ENCODE measurements around the gene PDLIM1.
"Not testable (repeated sequence)": the region's sequence is repeated elsewhere in the genome, so short reads cannot be mapped to it uniquely, and the experiment has no call there.

PDLIM1 gene

DNA sequence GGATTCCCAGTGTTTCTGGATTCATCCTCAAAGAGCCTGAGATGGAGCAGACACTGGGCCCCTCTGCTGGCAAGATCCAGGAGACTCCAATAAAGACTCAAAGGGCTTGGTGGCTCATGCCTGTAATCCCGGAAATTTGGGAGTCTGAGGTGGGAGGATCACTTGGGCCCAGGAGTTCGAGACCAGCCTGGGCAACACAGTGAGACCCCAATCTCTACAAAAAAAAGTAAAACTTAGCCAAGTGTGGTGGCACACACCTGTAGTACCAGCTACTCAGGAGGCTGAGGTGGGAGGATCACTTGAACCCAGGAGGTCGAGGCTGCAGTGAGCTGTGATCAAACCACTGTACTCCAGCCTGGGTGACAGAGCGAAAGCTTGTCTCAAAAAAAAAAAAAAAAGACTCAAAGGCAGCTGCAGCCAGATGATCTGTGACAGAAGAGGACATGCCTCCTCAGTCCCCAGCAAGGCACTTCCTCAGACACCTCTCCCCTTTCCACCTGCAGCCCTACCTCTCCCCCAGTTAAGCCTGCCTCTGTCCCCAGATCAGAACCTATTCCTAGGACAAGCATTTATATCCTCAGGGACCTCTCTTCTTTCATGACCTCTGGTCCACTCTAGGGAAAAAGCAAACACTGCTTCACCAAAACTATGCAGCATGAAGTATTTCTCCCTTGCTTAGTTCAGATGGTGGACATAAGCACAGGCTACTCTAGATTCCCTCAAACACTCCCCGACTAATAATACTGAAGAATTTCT lies 27.9 kb downstream of the PDLIM1 start:
- no peak for DNase-seq

DNA sequence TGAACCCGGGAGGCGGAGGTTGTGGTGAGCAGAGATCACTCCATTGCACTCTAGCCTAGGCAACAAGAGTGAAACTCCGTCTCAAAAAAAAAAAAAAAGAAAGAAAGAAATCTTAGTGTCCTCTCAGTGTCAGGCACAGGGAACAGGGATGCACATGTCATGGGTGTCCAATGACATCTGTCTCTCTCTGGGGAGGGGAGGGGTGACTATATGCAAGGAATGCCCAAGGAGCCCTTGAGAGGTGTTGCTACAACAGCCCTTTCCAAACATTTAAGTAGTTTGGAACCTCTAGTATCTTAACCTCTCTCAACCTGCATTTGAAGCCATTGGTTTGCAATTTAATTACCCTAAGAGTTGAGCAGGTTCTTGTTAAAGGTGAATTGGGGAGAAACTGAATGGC lies 28.9 kb downstream of the PDLIM1 start:
- no peak for DNase-seq

DNA sequence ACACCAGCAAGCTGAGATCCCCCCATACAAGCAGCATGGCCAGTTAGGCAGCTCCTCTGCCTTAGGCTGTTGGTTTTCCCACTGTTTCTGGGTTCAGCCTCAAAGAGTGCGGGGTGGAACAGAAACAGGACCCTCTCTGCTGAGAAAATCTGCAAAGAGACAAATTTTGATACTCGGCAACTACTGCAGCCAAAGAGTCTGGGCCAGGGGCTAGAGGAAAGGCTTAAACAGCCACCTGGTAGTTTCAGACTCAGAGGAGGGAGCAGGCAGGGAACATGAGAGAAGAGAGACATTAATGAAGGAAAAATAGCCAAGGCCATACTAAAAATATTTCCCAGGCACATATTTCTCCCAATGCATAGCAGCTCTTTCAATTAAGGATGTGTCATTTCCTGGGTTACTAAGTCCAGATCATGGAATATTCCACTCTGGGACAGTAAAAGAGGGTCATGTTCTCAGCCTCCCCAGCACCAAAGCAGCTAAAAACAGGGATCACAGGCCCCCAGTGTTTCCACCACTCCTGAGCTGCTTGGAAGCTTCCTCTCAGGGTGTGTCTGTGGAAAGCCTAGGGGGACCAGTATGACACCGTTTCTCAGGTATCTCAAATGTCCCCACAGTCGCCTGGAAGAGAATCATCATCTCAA lies 29.8 kb downstream of the PDLIM1 start:
- DNase-seq = no peak

DNA sequence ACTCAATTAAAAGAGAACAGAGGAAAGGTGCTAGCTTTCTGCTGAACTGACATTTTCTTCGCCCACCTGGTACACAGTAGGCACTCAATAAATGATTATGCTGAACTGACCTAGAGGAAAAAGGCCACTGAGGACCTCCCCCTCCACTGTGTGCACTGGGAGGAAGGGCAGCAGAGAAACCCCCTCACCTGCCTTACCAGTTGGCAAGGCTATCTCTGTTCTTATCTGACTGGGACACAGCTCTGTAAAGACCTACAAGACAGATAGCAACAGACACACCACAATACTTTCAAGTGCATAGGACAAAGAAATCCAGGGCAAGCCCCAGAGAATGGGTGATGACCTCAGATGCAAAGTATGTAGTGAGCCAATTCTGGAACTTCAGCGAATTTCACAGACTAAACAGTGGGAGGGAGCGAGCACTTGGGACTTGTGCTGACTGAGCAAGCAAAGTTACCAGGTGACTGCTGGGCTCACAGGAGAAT lies 30.4 kb downstream of the PDLIM1 start:
- no peak for DNase-seq

DNA sequence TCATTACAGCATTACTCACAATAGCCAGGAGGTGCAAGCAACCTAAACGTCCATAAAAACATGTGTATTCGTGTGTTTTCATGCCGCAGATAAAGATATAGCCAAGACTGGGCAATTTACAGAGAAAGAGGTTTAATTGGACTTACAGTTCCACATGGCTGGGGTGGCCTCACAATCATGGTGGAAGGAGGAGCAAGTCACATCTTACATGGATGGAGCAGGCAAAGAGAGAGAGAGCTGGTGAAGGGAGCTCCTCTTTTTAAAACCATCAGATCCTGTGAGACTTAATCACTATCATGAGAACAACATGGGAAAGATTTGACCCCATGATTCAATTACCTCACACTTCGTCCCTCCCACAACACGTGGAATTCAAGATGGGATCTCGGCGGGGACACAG lies 33.0 kb downstream of the PDLIM1 start:
- no peak for DNase-seq

DNA sequence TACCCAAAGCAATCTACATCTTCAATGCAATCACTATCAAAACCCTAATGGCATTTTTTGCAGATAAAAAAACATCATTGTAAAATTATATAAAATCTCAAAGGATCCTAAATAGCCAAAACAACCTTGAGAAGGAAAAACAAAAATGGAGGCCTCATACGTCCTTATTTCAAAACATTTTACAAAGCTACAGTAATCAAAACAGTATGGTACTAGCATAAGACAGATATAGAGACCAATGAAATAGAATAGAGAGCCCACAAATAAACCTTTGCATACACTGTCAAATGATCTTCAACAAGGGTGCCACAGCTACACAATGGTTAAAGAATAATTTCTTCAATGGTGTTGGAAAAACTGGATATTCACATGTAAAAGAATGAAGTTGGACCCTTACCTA lies 34.5 kb downstream of the PDLIM1 start:
- no peak for DNase-seq

DNA sequence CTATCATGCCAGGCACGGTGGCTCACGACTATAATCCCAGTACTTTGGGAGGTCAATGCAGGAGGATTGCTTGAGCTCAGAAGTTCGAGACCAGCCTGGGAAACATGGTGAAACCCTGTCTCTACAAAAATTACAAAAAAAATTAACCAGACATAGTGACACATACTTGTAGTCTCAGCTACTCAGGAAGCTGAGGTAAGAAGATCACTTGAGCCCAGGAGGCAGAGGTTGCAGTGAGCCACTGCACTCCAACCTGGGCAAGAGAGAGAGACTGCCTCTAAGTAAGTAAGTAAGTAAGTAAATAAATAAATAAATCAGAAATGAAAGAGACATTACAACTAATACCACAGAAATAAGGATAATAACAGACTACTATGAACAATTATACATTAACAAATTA lies 36.2 kb downstream of the PDLIM1 start:
- no peak for DNase-seq

DNA sequence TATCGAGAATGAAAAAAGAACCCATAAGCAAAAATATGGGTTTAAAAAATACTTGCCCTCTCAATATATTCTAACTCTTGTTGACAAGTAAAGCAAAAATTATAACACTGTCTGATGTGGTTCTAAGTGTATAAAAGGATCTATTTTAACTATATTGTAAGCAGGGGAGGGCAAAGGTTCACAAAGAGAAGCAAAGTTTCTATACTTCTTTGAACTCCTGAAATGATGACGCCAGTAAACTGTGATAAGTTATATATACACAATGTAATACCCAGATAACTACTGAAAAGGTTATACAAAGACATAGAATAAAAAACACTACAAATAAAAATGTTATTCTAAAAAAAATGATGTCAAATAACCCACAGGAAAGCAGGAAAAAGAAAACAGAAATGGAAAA lies 37.1 kb downstream of the PDLIM1 start:
- no peak for DNase-seq

DNA sequence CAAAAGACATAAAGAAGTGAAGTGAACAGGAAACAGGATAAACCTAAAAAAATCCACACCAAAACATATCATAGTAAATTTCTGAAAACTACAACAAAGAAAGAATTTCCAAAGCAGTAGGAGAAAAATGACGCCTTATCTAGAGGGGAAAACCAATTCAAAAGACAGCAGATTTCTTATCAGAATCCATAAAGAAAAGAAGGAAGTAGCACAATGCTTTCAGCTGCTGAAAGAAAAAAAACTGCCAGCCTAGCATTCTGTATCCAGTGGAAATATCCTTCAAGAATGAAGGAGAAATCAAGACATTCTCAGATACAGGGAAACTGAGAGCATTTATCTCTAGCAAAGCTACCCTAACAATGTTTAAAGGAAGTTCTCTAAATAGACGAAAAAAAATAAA lies 37.8 kb downstream of the PDLIM1 start:
- no peak for DNase-seq

DNA sequence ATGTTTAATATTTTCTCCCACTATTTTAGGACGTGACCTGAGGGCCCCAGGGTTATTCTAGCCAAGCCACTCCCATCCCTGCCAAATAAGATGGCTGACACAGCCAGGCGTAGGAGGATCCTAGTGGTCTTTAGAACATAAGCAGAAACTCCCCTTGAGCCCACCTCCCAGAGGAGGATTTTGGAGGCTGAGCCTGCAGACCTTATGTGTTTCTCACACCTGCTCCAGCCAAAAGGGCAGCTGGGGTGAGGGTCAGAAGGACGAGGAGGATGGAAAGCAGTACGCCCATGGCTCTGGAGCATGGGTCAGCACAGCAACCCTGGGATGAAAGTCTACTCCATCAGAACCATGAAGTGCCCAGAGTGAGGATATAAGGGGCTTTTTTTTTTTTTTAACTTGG lies 39.9 kb downstream of the PDLIM1 start:
- DNase-seq = no peak

DNA sequence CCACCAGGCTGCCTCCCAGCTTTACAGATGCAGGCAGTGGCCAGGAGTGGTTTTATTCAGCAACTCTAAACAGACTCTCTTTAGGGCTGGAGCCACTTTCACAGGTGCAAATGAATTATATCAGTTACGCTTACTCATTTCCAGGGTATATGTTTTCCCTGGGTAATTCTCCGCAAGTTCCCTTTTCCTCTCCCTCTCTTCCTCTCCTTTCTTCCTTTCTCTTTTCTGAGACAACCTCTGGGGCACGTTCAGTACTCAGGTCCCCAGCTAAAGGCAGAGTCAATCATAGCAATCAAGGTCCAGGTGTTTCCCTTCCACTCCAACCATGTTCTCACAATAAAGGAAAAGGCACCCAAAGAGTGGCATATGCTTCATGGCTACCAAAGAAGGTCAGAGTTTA lies 41.3 kb downstream of the PDLIM1 start:
- DNase-seq = no peak

DNA sequence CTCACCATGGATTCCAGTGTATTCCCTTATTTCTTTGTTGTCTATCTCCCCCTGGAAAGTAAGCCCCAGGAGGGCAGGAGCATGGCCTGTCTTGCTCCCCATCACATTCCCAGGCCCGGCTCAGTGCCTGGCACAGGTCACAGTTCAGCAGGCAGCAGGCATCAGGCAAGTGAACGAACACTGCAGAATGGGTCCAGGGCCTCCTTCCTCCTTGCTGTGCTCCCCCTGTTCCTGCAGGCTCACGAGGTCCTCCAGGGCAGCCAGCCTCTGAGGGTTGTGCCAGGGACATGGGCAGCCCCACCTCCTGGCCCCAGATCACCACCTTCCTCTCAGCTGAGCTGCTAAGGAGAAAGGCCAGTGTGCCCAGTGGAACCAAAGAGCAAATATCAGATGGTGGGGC lies 41.8 kb downstream of the PDLIM1 start:
- no peak for DNase-seq

DNA sequence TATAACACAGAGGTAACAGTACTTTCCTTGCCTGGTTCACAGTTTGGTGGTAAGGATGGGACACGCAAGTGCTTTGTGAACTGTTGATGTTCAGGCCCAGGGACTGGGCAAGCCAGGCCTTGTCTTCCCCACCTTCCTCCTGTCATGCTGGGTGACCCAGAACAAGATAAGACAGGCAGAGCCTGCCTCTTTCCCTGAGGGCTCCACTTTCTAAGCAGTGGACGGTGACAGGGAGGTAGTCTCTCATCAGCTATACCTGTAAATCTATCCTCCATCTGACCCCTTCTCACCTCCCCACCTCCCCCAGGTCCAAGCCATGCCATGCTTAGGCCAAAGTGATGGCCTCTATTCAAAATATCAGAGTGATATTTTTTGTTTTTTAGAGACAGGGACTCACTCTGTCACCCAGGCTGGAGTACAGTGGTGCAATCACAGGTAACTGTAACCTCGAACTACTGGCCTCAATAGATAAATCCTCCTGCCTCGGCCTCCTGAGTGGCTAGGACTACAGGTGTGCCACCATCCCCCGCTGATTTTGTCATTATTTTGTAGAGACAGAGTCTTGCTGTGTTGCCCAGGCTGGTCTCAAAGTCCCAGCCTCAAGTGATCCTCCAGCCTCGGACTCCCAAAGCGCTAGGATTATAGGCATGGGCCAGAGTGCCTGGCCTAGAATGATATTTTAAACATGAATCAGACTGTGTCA lies 42.8 kb downstream of the PDLIM1 start:
- no peak for DNase-seq

DNA sequence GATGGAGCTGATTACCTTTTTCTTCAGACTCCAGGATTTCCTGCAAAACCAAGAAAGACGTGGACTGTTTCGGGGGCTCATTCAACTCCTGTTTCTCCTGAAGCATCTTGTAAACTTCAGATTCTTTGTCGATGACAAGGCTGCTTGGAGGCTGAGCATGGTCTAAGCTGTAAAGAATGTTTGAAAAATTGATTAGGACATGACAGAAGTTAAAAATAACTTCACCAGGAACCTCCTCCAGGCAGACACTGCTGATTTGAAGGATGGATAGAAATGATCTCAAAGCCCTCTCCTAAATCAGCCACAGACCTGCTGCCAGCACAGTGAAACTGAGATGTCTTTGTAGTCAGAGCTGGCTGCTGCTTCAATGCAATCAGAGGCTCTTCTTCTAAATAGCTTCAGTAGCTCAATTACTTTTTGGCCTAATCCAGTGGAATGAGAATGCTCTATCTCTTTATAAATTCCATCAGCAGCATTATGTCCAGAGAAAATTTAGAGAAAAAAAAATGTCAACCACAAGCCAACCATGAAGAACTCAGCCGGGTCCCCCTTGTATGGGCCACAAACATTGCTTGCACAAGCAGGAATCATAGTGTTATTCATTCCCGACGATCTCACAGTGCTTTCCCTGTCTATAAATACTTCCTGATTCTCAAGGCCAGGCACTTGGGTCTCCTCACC lies 43.5 kb downstream of the PDLIM1 start:
- no peak for DNase-seq

DNA sequence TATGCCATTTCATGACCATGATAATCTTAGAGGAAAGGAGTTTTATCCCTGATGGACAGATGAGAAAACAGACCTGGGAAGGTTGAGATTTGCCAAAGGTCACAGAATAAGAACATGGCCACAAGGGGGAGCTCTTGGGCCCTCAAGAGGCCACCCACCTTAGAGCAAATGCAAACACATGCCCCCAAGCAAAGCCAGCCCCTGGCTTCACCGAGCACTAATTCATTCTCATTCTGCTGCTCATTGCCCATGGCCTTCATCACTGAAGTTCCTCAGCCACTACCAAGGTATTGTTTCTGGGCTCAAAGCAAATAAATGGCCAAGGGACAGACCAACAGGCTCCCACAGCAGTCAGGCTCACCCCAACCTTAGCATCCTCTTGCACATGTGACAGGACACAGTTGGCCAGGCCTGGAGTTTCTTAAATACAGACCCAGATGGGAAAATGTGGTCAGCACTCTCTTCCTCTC lies 44.2 kb downstream of the PDLIM1 start:
- peak; percentile 51 for DNase-seq

DNA sequence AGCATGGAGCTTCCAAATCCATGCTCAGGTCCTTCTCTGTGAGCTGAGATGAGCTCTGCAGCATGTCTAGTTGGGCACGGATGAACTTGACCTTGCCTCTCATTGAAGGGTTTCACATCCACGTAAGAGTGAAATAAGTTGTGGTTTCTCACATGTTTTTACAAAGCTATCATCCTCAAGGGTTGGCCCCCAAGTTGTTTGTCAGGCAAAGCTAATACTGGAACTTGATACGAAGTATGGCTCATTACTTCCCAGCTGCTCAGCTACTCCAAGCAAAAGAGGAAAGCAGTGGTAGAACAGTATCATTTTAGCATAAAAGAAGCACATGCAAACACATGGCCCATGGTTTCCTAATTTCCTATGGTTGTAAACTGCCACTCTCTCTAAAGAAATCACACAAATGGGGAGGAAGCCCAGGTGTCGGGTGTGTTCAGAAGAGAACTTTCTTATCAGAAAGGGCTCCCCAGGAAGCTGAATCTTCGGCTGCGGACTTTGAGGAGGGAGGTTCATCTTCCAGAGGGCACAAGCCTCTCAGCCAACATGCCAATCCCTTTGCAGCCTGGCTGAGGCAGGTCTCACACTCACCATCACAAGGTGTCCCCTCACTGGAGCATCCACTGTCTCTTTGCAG lies 45.3 kb downstream of the PDLIM1 start:
- DNase-seq = no peak

DNA sequence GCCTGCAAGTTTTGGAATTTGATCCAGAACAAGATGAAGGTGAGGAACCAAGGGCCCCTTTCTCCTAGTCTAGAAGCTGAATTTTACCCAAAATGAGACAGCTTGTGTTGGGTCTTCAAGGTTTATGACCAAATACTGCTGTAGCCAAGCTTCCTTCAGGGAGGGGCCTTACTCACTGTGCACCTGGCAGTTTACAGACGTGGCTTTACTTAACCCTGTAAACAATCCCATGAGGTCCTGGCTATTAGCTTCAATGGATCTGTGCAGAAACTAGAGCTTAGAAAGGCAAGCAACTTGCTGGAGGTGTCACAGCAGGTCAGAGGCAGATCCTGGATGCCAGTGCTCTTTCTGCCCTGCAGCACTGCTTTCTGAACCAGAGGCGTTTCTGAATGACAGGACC lies 46.7 kb downstream of the PDLIM1 start:
- DNase-seq = no peak

DNA sequence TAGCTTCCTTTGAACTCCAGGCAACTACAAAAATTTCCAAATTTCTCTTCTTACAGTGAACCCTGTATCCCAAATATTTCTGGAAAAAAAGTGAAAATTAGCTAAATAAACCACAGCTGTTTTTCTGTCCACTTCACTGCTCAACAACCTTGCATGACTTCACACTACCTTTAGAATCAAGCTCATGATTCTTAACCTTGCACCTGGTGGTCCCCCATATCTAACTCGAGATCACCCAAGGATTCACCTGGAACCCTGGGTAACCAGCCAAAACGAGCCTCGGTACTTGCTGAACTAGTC lies 47.5 kb downstream of the PDLIM1 start:
- no peak for DNase-seq

DNA sequence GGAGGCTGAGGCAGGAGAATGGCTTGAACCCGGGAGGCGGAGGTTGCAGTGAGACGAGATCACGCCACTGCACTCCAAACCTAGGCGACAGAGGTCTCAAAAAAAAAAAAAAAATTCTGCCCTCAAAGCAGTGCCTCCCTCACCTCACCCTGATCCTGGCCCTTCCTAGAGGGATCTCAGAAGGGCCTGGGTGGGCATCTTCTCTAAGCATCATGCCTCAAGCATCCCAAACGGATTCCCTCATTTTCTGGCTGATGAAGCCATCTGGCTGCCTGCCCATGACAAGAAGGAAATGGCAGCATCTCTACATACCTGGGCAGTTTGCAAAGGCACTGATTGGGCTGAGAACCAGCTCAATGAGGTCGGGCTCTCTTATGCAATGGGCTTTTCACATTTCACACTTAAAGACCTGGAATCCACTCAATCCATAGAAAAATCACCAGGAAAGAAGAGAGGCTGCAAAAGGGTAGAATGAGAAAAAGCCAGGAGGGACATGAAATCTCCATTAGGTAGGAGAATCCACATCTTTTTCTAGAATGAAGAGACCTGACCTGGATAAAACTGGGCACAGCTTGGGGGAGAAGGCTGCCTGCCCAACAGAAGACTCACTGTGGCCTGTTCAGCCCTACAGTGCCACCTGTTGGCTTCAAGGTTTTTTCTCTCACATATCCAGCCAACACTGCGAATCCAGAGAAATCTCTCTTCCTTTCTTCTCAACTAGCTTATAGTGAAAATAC lies 48.1 kb downstream of the PDLIM1 start:
- peak; percentile 5 for DNase-seq

DNA sequence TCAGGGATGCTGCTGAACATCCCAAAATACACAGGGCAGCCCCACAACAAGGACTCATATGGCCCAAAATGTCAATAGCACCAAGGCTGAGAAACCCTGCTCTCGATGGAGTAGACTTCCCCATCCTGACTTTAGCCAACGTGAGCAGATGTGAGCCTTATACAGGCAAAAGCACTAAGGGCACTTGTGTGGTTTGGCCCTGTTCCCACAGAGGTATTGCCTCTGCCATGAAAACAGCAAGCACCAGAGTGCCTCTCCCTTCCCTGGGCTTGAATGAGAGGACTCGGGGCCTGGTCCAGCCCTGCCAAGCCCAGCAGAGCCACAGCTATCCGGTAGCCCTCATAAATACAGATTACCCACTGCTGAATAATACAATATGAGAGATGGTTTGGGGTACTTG lies 49.3 kb downstream of the PDLIM1 start:
- DNase-seq = no peak

DNA sequence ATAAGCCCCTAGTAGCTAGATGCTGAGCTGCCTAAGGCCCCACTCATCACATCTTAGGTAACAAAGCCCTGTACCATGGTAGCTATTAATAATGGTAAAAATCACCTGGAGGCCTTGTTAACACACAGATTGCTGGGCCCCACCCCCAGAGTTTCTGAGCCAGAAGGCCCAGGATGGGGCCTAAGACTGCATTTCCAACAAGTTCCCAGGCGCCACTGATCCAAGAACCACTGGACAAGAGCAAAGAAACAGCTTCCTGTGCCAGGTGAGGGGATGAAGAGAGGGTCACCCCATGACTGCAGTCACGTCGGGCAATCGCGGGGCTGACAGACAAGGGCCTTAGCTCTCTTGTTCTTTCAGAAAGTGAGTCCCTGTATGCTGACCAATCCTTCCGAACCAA lies 50.0 kb downstream of the PDLIM1 start:
- no peak for DNase-seq

DNA sequence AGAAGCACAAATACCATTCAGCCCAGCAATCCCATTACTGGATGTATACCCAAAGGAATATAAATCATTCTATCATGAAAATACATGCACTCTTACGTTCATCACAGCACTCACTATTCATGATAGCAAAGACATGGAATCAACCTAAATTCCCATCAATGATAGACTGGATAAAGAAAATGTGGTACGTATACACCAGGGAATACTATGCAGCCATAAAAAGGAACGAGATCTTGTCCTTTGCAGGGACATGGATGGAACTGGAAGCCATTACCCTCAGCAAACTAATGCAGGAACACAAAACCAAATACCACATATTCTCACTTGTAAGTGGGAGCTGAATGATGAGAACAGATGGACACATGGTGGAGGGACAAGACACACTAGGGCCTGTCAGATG lies 50.7 kb downstream of the PDLIM1 start:
- not testable (repeated sequence) for DNase-seq
